Measurements from ENCODE around the gene SOST.

Gene SOST

GRCh38 chr17:43706235-43706634 lies 52.4 kb downstream of the SOST start:
- DNase-seq (ENCODE audit: low spot score), result no peak
